GM19240 (cell line): ENCODE measurements around the gene STRN3.
"Not testable (repeated sequence)": the region's sequence is repeated elsewhere in the genome, so short reads cannot be mapped to it uniquely, and the experiment has no call there.

ENCODE experiments used
- DNase-seq: peaks from one replicate; pipeline ENCODE4 v3.0.0; 2011; ENCODE audit warnings: low spot score; ENCODE audit not compliant: insufficient read length

Gene STRN3

GRCh38 chr14:31001339-31001658 is 24.9 kb downstream of the STRN3 start:
- DNase-seq = no peak

GRCh38 chr14:31000629-31001338 is 25.4 kb downstream of the STRN3 start:
- no peak for DNase-seq

GRCh38 chr14:30999038-30999773 is 27.0 kb downstream of the STRN3 start:
- DNase-seq = no peak

DNA sequence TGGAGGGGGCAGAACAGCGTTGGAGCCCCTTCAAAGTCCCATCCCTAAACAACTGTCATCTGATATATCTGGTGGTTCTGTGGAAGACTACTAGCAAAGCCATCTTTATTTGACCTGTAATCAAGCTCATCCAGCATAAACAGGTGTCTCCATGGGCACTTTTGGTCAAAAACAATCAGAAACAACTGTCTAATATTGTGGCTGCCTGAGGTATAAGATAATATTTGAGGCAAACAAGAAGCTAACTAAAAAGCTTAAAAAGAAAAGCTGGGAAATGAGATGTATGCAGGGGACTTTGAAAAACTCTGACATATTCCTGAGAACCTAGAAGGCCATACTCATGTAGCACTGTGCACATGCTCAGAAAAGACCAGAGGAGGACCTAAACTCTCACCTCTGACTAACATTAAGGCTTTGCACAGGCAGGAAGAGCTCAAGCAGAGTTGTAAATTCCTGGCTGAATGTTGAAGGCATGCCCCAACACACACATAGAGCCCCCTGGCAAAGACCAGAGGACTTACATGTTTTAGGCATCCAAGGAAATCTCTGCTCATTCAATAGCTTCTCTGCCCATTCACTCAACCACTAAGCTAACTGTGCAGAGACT is 28.0 kb downstream of the STRN3 start:
- DNase-seq = no peak

GRCh38 chr14:30996892-30997659 is 29.1 kb downstream of the STRN3 start:
- no peak for DNase-seq

DNA sequence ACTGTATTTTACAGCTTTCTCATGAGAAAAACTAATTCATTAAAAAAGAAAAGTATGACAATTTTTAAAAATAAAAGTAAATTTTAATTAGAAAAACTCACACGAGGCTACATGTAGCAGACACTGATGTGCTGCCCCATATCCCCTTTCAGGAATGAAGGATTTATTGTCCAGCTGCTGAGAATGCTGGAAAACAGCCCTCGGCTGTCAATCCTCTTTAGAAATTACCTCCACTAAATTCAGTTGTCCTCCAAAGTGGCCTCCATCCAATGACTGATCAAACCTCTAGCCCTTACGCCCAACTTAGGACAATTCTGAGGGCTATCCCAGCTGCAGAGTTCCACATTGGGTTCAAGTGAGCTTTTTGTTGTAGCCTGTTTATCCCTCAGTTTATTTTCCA is 30.5 kb downstream of the STRN3 start:
- no peak for DNase-seq

DNA sequence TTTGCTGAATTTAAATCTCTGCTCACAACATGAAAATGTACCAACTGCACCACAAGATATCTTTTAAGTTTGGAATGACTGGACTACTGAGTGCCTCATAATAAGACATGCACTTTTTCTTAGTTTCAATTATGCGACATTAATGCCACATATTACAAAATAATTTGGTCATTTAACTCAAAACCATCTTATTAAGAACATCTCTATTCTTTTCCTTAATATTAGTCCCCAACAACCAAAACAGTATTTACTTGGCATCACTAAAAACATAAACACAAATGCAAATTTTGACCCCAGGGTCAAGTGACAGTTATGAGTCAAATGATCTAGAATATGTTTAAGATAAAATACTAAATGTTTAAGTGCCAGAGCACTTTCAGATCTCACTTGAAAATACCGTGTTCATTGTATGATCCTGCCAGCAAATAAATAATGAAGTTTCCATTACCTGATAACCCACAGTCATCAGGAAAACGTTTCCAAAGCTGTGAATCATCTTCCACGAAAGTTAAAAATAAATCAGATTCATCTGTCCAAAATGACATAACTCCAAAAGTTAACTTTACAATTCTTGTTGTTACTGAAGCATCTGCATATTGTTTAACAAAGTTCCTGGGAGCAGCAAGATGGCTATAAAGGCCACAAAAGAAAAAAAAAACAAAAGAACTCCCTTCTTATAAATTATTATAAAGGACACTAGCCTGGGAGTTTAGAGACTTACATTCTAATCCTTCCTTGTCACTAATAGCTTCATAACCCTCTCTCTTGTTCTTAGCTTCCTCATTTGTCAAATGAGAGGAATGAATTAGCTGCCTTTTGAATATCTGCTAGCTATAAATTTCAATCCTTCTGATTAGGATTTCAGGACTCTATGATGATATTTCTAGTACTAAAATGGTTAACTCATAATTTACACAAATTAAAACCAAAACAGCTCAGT is 31.2 kb downstream of the STRN3 start:
- no peak for DNase-seq

GRCh38 chr14:30993071-30993470 is 33.1 kb downstream of the STRN3 start:
- DNase-seq = no peak

GRCh38 chr14:30991408-30991807 is 34.8 kb downstream of the STRN3 start:
- DNase-seq = no peak

DNA sequence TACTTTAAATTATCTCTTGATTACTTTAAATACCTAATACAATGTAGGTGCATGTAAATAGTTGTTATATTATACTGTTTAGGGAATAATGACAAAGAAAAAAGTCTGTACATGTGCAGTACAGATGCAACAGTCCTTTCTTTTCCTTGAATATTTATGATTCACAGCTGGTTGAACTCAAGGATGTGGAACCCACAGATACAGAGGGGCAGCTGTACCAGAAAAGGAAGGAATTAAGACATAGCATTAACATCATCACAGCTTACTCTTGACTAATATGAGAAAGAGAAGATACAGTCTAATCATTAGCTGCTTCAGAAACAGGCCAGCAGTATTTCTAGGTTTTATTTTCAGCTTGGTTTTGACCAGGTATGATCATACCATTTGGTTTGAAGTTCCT is 35.4 kb downstream of the STRN3 start:
- no peak for DNase-seq

DNA sequence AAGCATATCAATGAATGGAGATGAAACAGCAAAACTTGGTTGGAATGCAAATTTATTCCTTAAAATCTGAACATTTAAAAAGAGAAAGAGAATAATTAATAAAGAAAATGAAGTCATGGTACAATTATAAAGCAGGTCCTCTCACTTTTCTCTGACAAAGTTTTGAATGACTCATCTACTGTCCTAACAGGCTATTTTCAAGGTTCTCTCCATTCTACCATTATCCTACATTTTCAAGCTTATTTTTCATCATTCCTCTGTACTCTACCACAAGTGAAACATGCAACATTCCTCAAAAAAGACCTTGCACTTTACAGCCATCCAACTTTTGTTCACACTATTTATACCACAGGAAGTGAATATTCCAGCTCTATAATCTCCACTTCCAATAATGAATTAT is 37.7 kb downstream of the STRN3 start:
- DNase-seq = no peak

DNA sequence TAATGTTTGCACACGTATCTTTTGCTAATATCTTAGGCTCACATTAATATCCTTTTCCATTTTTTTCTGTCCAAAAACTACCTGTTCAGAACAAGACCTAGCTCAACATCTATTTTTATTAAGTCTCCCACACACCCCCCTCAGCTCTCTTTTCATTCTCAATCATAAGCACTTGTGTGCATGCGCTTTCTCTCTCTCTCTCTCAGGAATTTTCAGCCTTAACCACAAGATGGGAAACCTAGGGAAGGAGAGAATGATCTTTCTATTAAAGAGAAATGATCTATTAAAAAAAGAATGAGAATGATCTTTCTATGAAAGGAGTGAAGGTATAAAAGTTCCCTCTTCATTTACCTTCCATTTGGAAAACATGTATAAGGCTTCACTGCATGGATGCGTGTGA is 40.4 kb downstream of the STRN3 start:
- no peak for DNase-seq

- DNase-seq = no peak
Measured at GRCh38 chr14:30983858-30984257, 42.3 kb downstream of the STRN3 start.

DNA sequence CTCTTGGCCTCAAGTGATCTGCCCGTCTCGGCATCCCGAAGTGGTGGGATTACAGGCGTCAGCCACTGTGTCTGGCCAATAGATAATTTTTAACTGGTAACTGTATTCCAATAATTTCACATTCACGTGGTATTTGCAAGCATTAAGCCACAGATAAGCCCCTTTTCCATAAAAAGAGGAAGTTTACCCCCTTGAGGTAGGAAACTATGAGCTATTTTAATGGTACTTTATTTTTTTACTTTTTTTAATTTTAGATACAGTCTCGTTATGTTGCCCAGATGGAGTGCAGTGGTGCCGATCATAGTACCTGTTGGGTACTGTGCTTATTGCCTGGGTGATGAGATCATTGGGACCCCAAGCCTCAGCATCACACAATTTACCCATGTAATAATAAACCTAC is 43.6 kb downstream of the STRN3 start:
- no peak for DNase-seq

DNA sequence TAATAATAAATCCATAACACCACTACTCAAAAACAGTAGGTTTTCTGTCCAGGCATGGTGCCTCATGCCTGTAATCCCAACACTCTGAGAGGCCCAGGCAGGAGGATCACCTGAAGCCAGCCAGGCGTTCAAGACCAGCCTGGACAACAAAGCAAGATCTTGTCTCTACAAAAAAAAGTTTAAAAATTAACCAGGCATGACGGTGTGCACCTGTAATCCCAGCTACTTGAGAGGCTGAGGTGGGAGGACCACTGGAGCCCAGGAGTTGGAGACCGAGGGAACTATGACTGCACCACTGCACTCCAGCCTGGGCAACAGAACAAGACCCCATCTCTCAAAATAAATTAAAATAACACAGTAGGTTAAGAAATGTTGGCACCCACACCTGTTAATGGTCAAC is 45.2 kb downstream of the STRN3 start:
- DNase-seq = no peak

DNA sequence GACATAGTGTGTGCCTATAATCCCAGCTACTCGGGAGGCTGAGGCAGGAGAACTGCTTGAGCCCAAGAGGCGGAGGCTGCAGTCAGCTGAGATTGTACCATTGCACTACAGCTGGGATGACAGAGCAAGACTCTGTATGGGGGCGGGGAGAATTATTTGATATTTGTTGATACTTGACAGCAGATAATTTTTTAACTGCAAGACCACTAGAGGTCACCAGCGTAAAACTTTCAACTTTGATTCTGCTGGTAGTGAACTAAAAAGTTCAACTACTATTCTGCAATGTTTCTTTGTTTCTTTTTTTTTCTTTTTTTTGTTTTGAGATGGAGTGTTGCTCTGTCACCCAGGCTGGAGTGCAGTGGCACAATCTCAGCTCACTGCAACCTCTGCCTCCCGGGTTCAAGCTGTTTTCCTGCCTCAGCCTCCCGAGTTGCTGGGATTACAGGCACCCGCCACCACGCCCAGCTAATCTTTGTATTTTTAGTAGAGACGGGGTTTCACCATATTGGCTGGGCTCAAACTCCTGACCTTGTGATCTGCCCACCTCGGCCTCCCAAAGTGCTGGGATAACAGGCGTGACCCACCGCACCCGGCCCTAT is 46.0 kb downstream of the STRN3 start:
- DNase-seq = not testable (repeated sequence)

DNA sequence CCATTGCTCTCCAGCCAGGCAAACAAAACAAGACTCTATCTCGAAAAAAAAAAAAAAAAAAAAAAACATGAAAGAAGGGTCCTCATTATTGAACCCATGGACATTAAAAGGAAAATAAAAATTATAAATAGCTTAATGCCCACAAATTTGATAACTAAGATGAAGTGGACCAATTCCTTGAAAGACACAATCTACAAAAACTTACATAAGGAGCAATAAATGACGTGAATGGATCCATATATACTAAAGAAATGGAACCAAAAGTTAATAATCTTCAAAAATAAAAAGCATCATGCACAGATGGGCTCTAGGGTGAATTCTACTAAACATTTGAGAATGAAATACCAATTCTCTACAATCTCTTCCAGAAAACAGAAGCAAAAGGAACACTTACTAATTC is 48.4 kb downstream of the STRN3 start:
- DNase-seq = no peak

DNA sequence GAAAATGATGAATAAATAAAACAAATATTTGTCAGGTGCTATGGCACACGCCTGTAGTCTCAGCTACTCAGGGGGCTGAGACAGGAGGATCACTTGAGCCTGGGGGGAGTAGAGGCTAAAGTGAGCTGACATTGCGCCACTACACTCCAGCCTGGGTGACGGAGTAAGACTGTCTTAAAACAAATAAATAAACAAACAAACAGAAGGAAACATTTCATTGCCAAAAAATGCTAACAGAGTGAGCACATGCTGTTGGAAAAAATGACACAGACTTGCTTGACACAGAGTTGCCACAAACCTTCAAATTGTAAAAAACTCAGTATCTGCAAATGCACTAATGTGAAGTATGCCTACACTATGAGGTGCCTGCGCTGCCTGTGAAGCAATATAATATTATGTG is 51.6 kb downstream of the STRN3 start:
- DNase-seq = no peak

- no peak for DNase-seq
Measured at GRCh38 chr14:30972882-30973582, 53.1 kb downstream of the STRN3 start.
